ENCODE results near the gene PTPA. TPM values are rescaled to one million over a fixed set of nuclear protein-coding genes. Genes with fewer than 3 reads are reported as not detected.

PTPA gene
- total and polyA plus RNA-seq, 9 of the 15 experiments (the other 6 are each of a cell fraction or from before 2014, with no cell fraction given), result 1.7 to 121 (median 72.6) TPM

- POLR2A ChIA-PET, result interaction anchor here (0.9 to 1.9 kb wide), 2 partner anchors 10 to 16 kb away, joined by 3 to 10 read pairs; no protein-coding TSS in a partner anchor
- H3K4me2 ChIP-seq (ENCODE audit: insufficient read depth, low read length), result no peak overlapping the region
Measured at GRCh38 chr9:129184219-129184524, 73.0 kb downstream of the PTPA start.

More at GRCh38 chr9:129184219-129184524, 73.0 kb downstream of the PTPA start:
- Histone ChIP-seq H3K9ac (ENCODE audit: insufficient read depth in 1 of 2, low read depth in 2 of 2, low read length in 2 of 2) (peak overlapping the region in 1 of 2 experiments; percentile 46; a peak in 1 of 4 replicates), H4K20me1 (replicated peaks; ENCODE audit: control insufficient read depth, insufficient read depth, low read length) (no peaks in the 10 kb centered on the region), H3K27ac (ENCODE audit: extremely low read depth, low read depth, low read length) (no peak overlapping the region), H3K9me1 (ENCODE audit: control insufficient read depth, insufficient read depth, low read length) (no peaks in the 10 kb centered on the region), H2AFZ (ENCODE audit: low read depth, low read length) (no peak overlapping the region), H3K9me3 (replicated peaks; ENCODE audit: control insufficient read depth, insufficient read depth, low read depth, low read length) (peaks cover 6% of the 10 kb centered on the region; the same call in 1 of the 2 replicates), H3K27me3 (ENCODE audit: control insufficient read depth in 2 of 2, insufficient read depth in 2 of 2, low read length in 2 of 2) (no peaks in the 10 kb centered on the region; a peak in 1 of 5 replicates), H3K79me2 (ENCODE audit: control insufficient read depth, insufficient read depth, low read length) (no peaks in the 10 kb centered on the region), H3K4me1 (replicated peaks in 1 of 2; ENCODE audit: control insufficient read depth in 2 of 2, insufficient read depth in 2 of 2, low read length in 2 of 2) (peaks cover 6 to 23% of the 10 kb centered on the region in 2 experiments; a peak in 4 of 5 replicates), H3K4me3 (no peak overlapping the region), H3K36me3 (ENCODE audit: control insufficient read depth, insufficient read depth, low read length) (no peaks in the 10 kb centered on the region)
- ATAC-seq (no peak), DNase-seq (ENCODE audit: extremely low read depth in 1 of 4, low spot score in 3 of 4) (no peak), FAIRE-seq (no peak)
- CTCF ChIA-PET (ENCODE audit: low intra/inter-chr PET ratio), result no interaction called here
- in situ Hi-C loops (cut with MboI), result no loop called here
- no TSS peak for BruUV-seq (replicated peaks)
- 34% methylated on average over 5 of the region's 7 CpGs for WGBS (ENCODE audit: insufficient coverage, low coverage, missing lambda C conversion rate)
- intact Hi-C loops (cut with micrococcal nuclease), result no loop called here
- TF ChIP-seq NFE2 (IDR thresholded peaks at IDR 0.05; ENCODE audit: low read depth), result no peak
- TF ChIP-seq ELK1 (CRISPR knock-in tag; IDR thresholded peaks at IDR 0.05), result no peak
- no peak for TF ChIP-seq THRA (IDR thresholded peaks at IDR 0.05)
- no peak for TF ChIP-seq RERE (CRISPR knock-in tag; IDR thresholded peaks at IDR 0.05; ENCODE audit: borderline replicate concordance)
- no peak for TF ChIP-seq SIX5 (IDR thresholded peaks at IDR 0.05; ENCODE audit: borderline replicate concordance in 1 of 2, insufficient read depth in 1 of 2, low read depth in 1 of 2, low read length in 2 of 2)
- TF ChIP-seq NELFE (IDR thresholded peaks at IDR 0.05; ENCODE audit: insufficient read depth, insufficient read length), result no peak
- no peak for TF ChIP-seq BRD4 (IDR thresholded peaks at IDR 0.05)
